Mammary epithelial cell (primary cell): ENCODE measurements around the gene GZF1.

Experiments
- CTCF ChIP-seq, 2 donors: IDR thresholded peaks in 1 of 2; conservative IDR thresholded peaks in 1 of 2; 2 replicates each; pipeline ENCODE4 v1.5.1; 2011 to 2012; ENCODE audit warnings: inconsistent platforms in 2 of 2, low read length in 2 of 2, mild to moderate bottlenecking in 2 of 2, control low read depth in 1 of 2, low read depth in 1 of 2; ENCODE audit not compliant: insufficient read depth in 1 of 2; ENCODE audit errors: extremely low read depth in 1 of 2
- EZH2 ChIP-seq: IDR thresholded peaks from 2 replicates; pipeline ENCODE4 v1.6.1; 2012; ENCODE audit warnings: low read length, inconsistent platforms, borderline replicate concordance

- TF ChIP-seq CTCF (conservative IDR thresholded peaks at IDR 0.05 in 1 of 2, IDR thresholded peaks at IDR 0.05 in 1 of 2; ENCODE audit: extremely low read depth in 1 of 2, insufficient read depth in 1 of 2, low read depth in 1 of 2, low read length in 2 of 2): no peak
- TF ChIP-seq EZH2: no peak
Observed at GRCh38 chr20:23325107-23325506, 36.9 kb upstream of the GZF1 start.
